Upper lobe of left lung (tissue), 6 donors: Measurements from ENCODE around the gene RRN3. TPM values are rescaled to one million over a fixed set of nuclear protein-coding genes. Genes with fewer than 3 reads are reported as not detected.
A peak's percentile ranks its signal among the peaks of the same experiment; 100 is the strongest.
"Not testable (repeated sequence)": the region's sequence is repeated elsewhere in the genome, so short reads cannot be mapped to it uniquely, and the experiment has no call there.

Source experiments
- ATAC-seq, 2 donors: fragments of 200-7000 bp; cut with Tn5 transposase; one replicate each; pipeline ENCODE4 v1.9.1; 2022; ENCODE audit warnings: mild to moderate bottlenecking in 2 of 2, moderate library complexity in 2 of 2; ENCODE audit not compliant: low FRiP score in 2 of 2
- DNase-seq, 2 donors: peaks; one replicate each; pipeline ENCODE4 v3.0.0-alpha.2; 2019 to 2020
- H3K27ac ChIP-seq, 4 donors: fragments of 200-600 bp; sonication (generic); one replicate each; pipeline ENCODE4 v1.5.1; 2016 to 2019
- H3K27me3 ChIP-seq, 4 donors: fragments of 200-600 bp; sonication (generic); one replicate each; pipeline ENCODE4 v1.5.1; 2017 to 2019
- H3K36me3 ChIP-seq, 4 donors: fragments of 200-600 bp; sonication (generic); one replicate each; pipeline ENCODE4 v1.5.1; 2016 to 2019
- H3K4me1 ChIP-seq, 4 donors: fragments of 200-600 bp; sonication (generic); one replicate each; pipeline ENCODE4 v1.5.1; 2018 to 2019
- H3K4me3 ChIP-seq, 4 donors: fragments of 200-600 bp; sonication (generic); one replicate each; pipeline ENCODE4 v1.5.1; 2017 to 2019; ENCODE audit warnings: mild to moderate bottlenecking in 2 of 4, moderate library complexity in 1 of 4
- H3K9me3 ChIP-seq, 4 donors: fragments of 200-600 bp; sonication (generic); one replicate each; pipeline ENCODE4 v1.5.1; 2018 to 2019
- EP300 ChIP-seq, 4 donors: sonication (generic); formaldehyde crosslinking; IDR thresholded peaks; one replicate each; pipeline ENCODE4 v1.5.1; 2017; ENCODE audit warnings: antibody characterized with exemption in 4 of 4, control low read depth in 2 of 4
- POLR2A ChIP-seq, 4 donors: fragments of 450-650 bp; IDR thresholded peaks; one replicate each; pipeline ENCODE4 v1.5.1; 2016 to 2017; ENCODE audit warnings: antibody characterized with exemption in 4 of 4, mild to moderate bottlenecking in 2 of 4
- POLR2AphosphoS5 ChIP-seq, 2 donors: sonication (generic); formaldehyde crosslinking; IDR thresholded peaks; one replicate each; pipeline ENCODE4 v1.5.1; 2017; ENCODE audit warnings: antibody characterized with exemption in 2 of 2
- WGBS, 2 donors: methylation state at CpG; one replicate each; pipeline ENCODE4 v1.1.5; 2017 to 2018; 5-methylcytosine and 5-hydroxymethylcytosine counted together
- total RNA-seq, 6 donors: library from RNA; depleted of rRNA in 4 of 6; stranded (reverse); fragments of >200 nt in 4 of 6; gene quantifications; one replicate each; pipeline versions ENCODE4 v1.1.0 to v1.2.1, GENCODE V29; 2016 to 2021
- TF ChIP-seq, protein P1 (sequence below), 6 experiments: fragments of 450-650 bp in 4 of 6; fragments of 200-600 bp in 2 of 6; sonication (generic) in 2 of 6; IDR thresholded peaks; one replicate each; pipeline ENCODE4 v1.5.1; 2016 to 2019; ENCODE audit warnings: antibody characterized with exemption in 6 of 6
- donor health status: DM: no; HTN: no; CAD: no; lungs with moderate emphysema.
- donor health status: DM: no; HTN: yes; CAD: no; lungs with severe emphysema.

The RRN3 gene
- total RNA-seq, 6 donors from 2014 or later, result 13.7 to 23.6 (median 22.3) TPM

DNA sequence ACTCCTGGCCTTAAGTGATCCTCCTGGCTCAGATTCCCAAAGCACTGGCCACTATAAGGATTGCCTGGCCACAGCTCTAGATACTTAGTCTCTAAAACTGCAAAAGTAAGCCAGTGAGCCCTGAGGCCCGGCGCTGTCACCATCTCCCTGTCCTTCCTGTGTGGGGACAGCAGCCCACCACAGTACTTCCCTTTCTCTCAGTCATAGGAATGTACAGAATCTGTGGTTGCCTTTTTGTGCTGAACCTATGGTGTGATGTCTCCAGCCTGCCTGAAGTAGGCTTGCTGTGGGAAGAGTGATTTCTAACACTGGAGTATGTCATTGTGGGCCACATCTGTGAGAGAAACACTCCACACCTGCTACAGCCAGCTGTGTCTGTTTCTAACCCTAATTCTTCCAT, 62.9 kb downstream of the RRN3 start:
- peaks cover 0 to 5% (median 4%) of the 10 kb centered on the region in 4 donors for H3K4me1 ChIP-seq
- 53 to 63% methylated on average over 2 of the region's 2 CpGs for WGBS, 2 donors
- no peaks in the 10 kb centered on the region for H3K9me3 ChIP-seq
- no peaks in the 10 kb centered on the region for H3K27me3 ChIP-seq
- no peak overlapping the region for H3K4me3 ChIP-seq
- DNase-seq, result no peak
- no peak for TF ChIP-seq EP300 (IDR thresholded peaks at IDR 0.05)
- TF ChIP-seq, protein P1, sequence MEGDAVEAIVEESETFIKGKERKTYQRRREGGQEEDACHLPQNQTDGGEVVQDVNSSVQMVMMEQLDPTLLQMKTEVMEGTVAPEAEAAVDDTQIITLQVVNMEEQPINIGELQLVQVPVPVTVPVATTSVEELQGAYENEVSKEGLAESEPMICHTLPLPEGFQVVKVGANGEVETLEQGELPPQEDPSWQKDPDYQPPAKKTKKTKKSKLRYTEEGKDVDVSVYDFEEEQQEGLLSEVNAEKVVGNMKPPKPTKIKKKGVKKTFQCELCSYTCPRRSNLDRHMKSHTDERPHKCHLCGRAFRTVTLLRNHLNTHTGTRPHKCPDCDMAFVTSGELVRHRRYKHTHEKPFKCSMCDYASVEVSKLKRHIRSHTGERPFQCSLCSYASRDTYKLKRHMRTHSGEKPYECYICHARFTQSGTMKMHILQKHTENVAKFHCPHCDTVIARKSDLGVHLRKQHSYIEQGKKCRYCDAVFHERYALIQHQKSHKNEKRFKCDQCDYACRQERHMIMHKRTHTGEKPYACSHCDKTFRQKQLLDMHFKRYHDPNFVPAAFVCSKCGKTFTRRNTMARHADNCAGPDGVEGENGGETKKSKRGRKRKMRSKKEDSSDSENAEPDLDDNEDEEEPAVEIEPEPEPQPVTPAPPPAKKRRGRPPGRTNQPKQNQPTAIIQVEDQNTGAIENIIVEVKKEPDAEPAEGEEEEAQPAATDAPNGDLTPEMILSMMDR (IDR thresholded peaks at IDR 0.05), result no peak
- no peak for TF ChIP-seq POLR2A (IDR thresholded peaks at IDR 0.05)
- TF ChIP-seq POLR2AphosphoS5 (IDR thresholded peaks at IDR 0.05), result no peak
- H3K36me3 ChIP-seq, result peaks cover 40 to 93% (median 62%) of the 10 kb centered on the region in 4 donors
- H3K27ac ChIP-seq, result no peak overlapping the region
- ATAC-seq, result no peak

DNA sequence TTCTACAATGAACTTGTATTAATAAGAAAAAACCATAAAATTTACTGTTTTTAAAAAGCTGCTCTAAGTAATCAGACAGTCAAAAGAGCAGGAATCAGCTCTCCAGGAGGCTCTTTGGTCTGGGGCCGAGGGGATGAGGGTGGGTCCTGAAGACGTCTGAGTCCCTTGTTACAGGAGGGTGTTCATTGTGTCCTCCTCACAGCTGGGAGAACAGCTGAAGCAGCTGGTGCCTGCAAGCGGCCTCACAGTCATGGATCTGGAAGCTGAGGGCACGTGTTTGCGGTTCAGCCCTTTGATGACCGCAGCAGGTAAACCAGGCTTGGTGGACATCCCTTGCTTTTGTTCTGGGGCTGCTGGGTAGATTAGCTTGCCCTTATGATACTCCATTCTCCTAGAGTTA, 64.3 kb downstream of the RRN3 start:
- H3K36me3 ChIP-seq, result peaks cover 29 to 92% (median 52%) of the 10 kb centered on the region in 4 donors
- H3K4me1 ChIP-seq, ATAC-seq, H3K27me3 ChIP-seq, H3K27ac ChIP-seq, DNase-seq, H3K9me3 ChIP-seq, H3K4me3 ChIP-seq: not testable (repeated sequence)
- 79 to 93% methylated on average over 6 of the region's 6 CpGs for WGBS, 2 donors

DNA sequence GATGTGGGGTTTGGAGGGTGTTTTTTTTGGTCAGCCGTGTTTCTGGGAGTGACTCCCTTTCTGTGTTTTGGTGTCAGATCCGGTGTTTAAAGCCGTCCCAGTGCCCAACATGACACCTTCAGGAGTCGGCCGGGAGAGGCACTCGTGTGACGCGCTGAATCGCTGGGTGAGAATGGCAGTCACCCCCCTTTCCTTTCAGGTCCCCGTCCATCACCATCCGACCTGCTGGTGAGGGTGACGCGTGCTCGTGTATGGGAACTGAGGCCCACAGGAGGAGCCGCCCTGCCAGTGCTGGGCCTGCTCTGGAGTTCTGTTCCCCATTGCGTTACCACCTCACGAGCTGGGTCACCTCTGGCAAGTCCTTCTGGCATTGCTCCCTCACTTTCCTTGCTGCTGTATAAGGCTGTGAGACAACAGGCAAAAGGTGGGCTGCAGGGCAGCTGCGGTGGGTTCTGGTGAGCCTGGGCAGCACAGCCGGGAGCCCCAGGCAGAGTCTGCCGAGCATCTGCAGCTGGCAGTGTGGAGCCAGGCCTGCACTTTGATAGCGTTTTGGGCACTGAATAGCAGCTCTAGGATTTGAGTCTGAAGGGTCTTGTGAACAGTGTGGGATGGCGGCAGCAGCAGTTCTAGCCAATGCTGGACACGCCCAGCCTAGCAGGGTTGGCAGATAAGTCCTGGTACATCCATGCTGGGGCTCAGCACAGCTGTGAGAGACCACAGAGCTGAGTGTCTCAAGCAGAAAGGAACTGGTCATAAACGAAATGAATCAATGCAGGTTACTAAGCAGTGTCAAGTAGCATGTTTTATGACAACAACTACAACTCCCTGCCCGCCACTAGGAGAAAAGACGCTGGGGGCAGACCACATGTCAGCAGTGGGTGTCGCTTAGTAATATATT, 65.0 kb downstream of the RRN3 start:
- H3K27ac ChIP-seq, H3K27me3 ChIP-seq, H3K9me3 ChIP-seq, H3K4me3 ChIP-seq, H3K4me1 ChIP-seq: not testable (repeated sequence)
- DNase-seq (peak in 1 of 2 donors; percentile 73), ATAC-seq (peak; percentile 4 to 23)
- WGBS, 2 donors, result 86 to 95% methylated on average over 22 to 27 of the region's 27 CpGs
- peaks cover 24 to 88% (median 51%) of the 10 kb centered on the region in 4 donors for H3K36me3 ChIP-seq

DNA sequence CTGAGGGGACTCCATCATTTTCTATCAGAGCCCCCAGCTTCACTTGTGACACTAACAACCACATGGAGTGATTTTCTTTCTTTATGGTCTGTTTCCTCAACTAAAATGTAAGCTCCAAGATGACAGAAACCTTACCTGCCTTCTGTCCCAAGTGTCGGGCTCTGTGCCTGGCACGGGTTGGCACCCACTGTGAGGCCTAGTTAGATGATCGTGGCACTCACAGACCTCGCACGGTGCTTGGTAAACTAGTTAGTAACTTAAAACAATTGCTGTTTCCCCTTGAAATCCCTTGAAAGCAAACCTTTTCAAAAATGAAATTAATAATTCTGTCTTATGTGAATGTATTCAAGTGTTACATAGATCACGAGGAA, 65.7 kb downstream of the RRN3 start:
- H3K9me3 ChIP-seq, H3K4me1 ChIP-seq, H3K4me3 ChIP-seq, DNase-seq, H3K27me3 ChIP-seq, H3K27ac ChIP-seq, ATAC-seq: not testable (repeated sequence)
- WGBS, 2 donors, result 95% methylated on average over 6 of the region's 6 CpGs
- H3K36me3 ChIP-seq, result peaks cover 17 to 83% (median 48%) of the 10 kb centered on the region in 4 donors

DNA sequence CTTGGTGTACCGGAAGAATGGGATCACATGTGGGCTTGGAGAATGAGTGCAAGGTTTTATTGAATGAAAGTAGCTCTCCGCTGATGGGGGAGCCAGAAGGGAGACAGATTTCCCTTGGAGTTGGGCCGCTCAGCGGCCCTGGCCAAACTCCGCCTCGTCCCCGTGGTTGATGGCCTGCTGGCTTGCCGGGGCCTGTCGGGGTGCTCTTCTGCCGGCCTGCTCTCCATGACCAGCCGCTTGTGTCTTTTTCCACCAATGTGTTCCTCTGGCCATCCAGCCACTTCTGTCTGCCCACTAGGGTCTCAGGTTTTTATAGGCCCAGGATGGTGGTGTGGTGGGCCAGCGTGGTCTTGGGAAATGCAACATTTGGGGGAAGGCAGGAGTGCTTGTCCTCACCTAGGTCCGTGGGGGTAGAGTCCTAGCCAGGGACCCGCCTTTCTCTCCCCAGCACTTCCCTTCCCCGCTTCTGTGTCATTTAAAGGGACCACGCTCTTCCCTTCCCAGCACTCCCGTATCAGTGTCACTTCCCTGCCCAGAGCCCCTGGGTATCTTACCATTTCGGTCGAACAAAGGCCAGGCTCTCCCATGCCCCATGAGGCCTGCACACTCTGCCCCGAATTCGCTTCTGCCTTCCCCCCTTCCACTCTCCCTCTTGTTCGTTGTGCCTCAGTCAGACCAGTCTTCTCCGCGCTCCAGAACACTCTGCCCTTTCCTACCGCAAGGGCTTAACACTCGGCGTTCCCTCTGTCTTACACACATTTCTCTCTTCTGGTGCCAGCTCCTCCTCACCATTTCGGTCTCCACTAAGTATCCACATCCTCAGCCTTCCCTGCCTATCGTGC, 66.3 kb downstream of the RRN3 start:
- H3K9me3 ChIP-seq, H3K4me3 ChIP-seq, H3K27me3 ChIP-seq, H3K27ac ChIP-seq, H3K4me1 ChIP-seq: not testable (repeated sequence)
- DNase-seq, result peak in 1 of 2 donors; percentile 85
- WGBS, 2 donors, result 89 to 91% methylated on average over 28 to 29 of the region's 29 CpGs
- peaks cover 11 to 83% (median 47%) of the 10 kb centered on the region in 4 donors for H3K36me3 ChIP-seq
- peak; percentile 6 to 8 for ATAC-seq

DNA sequence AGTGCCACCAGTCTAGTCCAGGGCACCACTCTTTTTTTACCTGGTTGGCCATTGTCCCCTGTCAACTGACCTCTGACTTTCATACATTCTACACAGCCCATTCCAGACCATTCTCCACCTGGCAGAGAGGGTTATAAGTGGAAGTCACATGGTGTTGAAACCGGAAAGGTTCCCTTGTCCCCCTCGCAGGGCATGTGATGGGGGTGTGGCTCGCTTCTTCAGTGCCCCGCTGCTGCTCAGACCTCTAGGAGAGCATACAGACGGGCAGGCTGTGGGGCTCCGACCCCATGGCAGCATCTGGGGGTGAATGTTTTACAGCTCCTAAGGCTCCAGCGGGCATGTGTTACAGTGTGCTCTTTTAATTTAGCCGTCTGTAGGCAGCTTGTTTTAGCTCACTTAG, 67.0 kb downstream of the RRN3 start:
- peaks cover 10 to 81% (median 42%) of the 10 kb centered on the region in 4 donors for H3K36me3 ChIP-seq
- DNase-seq, H3K27me3 ChIP-seq, H3K9me3 ChIP-seq, ATAC-seq, H3K27ac ChIP-seq, H3K4me1 ChIP-seq, H3K4me3 ChIP-seq: not testable (repeated sequence)
- WGBS, 2 donors, result 66 to 78% methylated on average over 5 to 6 of the region's 8 CpGs

DNA sequence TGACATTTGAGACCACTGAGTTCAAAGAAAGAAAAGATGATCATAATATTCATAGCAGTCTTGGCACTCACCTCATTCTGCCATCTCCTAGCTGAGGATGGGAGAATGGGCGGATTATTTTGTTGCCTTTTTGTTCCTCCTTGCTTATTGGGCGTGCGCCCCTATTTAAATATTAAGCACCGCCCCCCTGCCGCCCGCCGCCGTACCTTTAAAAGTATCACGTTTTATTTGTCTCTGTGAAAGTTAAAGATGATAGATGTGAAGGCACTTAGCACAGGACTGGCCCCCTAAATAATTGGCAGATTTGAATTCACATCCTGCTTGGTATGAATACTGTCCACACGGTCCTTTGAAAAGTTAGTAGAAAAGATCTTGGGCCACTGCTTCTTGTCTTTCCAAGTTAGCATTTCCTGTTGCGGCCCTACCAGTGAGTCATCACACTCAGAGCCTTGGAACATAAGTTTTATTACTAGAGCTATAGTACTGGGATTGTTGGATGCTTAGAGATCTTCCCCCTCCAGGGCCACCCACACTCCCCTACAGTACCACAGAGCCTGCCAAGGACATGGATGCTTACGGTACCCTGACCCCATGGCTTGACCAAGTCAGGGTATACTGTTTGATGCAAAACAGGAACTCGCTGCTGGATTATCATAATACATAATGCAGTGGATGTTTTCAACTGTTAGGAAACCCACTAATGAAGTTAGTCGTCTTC, 68.7 kb downstream of the RRN3 start:
- WGBS, 2 donors, result 89 to 91% methylated on average over 14 of the region's 14 CpGs
- peak in 1 of 2 donors; percentile 83 for DNase-seq
- H3K36me3 ChIP-seq, result peaks cover 13 to 78% (median 38%) of the 10 kb centered on the region in 4 donors

DNA sequence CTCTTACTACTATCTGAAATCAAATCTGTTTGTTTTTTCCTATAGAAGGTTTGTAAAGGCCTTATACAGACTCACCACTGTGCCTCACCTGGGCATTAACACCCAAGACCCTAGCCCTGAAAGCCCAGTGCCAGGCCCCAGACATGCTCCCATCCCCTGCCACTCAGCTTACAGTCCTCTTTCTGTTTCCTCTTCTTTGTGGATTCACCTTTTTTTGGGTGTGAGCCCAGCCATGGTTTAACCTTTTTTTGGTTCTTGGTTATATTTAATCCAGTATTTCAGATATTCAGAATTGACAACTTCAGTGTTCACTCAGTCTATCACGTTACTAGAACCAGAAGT, 69.2 kb downstream of the RRN3 start:
- not testable (repeated sequence) for H3K27me3 ChIP-seq, H3K4me1 ChIP-seq, H3K27ac ChIP-seq, DNase-seq, H3K4me3 ChIP-seq, H3K9me3 ChIP-seq, ATAC-seq
- peaks cover 13 to 77% (median 38%) of the 10 kb centered on the region in 4 donors for H3K36me3 ChIP-seq
- WGBS, 2 donors, result 91 to 100% methylated on average over 1 of the region's 1 CpG

More for the DNA sequence above, 68.7 kb downstream of the RRN3 start:
- H3K27ac ChIP-seq, result peak overlapping the region in 1 of 4 donors; percentile 3
- H3K4me3 ChIP-seq, H3K27me3 ChIP-seq, H3K4me1 ChIP-seq, H3K9me3 ChIP-seq: not testable (repeated sequence)
- ATAC-seq, result peak in 1 of 2 donors; percentile 54

DNA sequence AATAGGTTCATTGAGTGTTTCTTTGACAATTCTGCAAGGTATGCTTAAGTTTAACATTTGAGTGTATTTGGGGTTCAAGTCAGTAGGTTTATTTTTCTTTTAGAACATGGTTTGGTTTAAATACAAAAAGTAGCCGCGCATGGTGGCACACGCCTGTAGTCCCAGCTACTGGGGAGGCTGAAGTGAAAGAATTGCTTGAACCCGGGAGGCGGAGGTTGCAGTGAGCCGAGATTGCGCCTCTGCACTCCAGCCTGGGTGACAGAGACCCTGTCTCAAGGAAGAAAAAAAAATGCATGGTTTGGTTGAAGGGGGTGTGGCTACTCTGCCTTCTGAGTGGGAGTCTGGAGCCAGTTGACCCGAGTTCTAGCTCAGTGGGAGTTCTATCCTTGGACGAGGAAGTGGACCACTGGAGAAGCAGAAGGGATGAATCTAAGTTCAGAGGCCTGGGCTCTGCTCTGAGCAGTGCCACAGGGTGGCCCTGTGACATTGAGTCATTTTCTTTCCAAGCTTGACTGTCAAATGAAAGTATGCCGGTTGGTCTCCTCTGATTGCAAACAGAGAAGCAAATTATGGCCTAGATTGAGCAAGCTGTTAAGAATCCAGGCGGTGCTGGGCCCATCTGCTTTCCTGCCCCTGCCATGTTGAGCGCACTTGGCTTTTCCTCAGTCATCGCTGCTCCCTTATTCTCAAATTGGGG, 70.5 kb downstream of the RRN3 start:
- peak overlapping the region in 1 of 4 donors; percentile 7 for H3K27ac ChIP-seq
- H3K4me1 ChIP-seq, ATAC-seq, DNase-seq, H3K9me3 ChIP-seq, H3K27me3 ChIP-seq, H3K4me3 ChIP-seq: not testable (repeated sequence)
- peaks cover 16 to 76% (median 33%) of the 10 kb centered on the region in 4 donors for H3K36me3 ChIP-seq
- WGBS, 2 donors, result 91 to 92% methylated on average over 13 of the region's 13 CpGs
